ENCODE measurements around the gene CCDC134.
A peak's percentile ranks its signal among the peaks of the same experiment; 100 is the strongest.
"Not testable (repeated sequence)": the region's sequence is repeated elsewhere in the genome, so short reads cannot be mapped to it uniquely, and the experiment has no call there.

The CCDC134 gene

DNA sequence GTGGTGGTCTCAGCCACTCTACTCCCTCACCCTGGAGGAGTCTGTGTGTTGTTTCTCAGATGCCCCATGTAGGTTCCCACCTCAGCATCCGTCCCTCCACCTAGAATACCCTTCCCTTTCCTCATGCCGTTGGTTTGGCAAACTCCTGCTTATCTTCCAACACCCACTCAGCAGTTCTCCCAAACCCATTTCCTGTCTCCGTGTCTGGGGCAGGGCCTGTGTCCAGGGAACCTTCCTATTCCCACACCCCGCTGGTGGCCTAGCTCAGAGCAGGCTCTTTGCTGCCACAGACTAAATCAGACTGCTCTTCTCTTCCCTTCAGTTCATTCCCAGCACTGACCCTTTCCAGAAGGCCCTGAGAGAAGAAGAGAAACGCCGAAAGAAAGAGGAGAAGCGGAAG lies 24.9 kb downstream of the CCDC134 start:
- DNase-seq: no peak

DNA sequence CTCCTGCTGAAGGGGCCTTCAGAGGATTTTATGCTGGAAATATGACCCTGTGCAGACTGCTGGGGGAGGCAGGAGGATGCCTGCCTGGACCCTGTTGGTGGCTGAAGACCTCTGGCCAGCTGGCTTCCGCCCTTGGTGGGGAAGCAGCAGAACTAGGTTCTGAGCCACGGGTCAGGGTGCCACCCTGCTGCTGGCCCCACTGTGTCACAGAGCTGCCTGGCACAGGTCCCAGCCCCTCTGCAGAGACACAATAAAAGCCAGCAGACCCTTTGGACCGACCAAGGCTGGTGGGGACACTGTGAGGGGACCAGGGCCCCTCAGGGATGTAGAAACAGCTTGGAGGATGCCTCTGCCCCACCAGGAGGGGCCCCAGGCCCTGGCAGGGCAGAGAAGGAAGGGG lies 25.5 kb downstream of the CCDC134 start:
- DNase-seq: no peak

GRCh38 chr22:41826430-41827383 lies 26.2 kb downstream of the CCDC134 start:
- DNase-seq: no peak

DNA sequence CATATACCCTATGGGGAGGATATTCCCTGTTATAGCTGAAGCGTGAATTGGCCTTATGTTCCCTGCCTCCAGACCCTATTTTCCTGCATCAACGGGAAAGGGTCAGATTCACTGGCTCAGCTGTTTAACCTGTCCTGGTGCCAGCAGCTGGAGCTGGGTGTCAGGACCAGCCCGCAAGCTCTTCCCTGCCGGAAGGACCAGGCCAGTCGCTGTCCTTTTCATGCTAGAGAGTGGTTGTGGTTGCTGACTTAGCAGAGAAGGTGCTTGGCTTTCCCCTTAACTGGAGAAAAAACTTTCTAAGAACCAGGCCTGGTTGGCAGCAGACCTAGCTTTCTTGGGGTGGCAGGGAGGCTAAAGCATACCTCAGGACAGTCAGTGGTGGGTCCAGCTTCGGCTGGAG lies 27.2 kb downstream of the CCDC134 start:
- DNase-seq: no peak

DNA sequence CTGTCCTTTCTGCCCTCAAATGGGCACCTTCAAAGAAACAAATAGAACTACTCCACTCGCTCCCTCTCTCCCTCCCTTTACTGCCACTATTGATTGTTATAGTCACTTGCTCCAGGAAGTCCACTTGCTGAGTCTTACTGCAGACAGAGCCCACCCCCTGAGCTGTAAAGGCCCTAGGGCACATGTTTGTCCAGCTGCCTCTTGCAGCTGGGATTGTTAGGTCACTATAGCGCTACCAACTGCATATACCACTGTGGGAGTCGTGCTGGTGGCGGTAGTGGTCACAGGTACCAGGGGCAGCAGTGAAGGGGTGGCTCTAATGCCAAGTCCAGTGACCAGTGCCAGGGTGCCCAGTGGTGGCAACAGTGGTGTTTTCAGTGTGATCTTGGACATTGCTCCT lies 28.0 kb downstream of the CCDC134 start:
- DNase-seq: no peak

DNA sequence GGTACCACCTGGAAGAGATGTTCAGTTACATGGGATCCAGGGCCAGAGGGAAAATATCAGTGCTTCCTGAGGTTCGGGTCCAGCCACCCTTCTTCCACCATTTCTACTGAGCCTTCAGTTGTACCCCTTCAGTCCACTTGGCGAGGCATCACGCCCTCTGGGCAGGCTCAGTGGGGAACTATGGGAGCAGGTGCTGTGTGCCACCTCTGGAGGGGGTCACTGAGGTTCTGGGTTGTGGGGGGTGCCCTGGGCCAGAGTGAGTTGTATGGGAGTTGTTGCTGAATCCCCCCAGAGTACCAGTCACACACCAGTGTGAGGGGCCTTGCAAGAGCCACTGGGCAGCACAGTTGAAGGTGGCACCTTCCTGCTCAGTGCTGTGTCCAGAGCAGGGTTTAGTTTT lies 29.7 kb downstream of the CCDC134 start:
- no peak for DNase-seq

- no peak for DNase-seq
Observed at GRCh38 chr22:41831383-41831782, 30.9 kb downstream of the CCDC134 start.

DNA sequence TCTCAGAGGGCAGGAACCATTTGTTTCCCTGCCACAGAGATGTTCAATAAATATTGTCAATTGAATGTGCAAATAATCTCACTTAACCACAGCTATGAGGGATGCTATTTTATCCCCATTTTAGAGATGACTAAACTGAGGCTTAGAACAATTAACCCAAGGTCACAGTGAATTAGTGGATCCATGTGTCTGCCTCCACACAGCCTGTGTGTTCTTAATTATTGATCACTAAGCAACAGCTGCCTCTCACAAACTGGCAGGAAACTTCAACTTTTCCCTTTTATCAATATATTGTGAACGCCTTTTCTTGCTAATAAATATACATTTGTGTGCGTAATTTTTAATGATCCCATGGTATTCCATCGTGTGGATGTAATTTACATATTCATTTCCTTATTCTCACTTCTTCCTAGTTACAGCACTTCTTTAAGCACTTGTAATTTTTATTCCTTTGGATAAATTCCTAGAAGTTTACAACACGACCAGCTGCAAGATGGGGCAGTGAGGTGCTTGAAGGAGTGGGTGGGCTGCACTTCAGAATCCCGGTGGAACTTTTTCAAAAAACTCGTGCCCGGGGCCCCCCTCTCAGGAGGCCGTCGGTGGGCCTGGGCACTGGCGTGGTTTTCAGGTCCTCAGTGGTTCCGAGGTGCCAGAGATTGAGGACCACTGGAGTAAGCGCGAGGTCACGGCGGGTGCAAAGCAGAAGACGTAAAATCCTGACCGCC lies 31.5 kb downstream of the CCDC134 start:
- DNase-seq: no peak

DNA sequence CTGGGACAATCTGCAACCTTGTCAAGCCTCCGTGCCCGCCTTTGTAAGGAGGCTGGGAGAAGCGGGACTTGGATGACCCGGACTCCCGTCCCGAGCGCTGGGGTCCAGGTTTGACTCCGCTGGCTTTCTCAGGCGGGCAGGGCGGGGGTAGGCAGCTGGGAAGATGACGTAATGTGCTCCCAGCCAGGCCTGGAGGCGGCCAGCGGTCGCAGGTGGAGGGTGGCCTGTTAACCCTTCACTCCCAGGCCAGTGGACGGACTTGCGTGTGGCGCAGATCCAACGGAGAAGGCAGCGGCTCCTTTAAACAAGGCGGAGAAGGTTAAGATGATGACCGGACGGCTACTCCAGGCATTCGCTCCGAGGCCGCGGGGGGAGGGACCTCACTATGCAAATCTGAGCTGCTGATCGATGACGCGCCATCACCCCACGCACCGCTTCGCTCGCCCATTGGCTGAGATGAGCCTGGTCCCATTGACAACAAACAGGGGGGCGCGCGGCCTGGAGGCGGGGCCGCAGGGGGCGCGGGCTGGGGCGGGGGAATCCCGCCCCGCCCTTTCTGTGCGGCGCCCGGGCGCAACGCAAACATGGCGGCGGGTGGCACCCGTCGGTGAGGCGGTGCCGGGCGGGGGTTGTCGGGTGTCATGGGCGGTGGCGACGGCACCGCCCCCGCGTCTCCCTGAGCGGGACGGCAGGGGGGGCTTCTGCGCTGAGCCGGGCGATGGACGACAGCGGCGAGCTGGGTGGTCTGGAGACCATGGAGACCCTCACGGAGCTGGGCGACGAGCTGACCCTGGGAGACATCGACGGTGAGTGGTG lies 32.3 kb downstream of the CCDC134 start, which contains the start of gene SREBF2:
TSS of gene SREBF2 (plus strand) at position 553 of the 816 bp plus-strand sequence. CDS start at position 719, 166 bp downstream.
- peak; percentile 100 for DNase-seq

GRCh38 chr22:41833369-41834004 lies 33.0 kb downstream of the CCDC134 start:
- no peak for DNase-seq

- no peak for DNase-seq
Observed at GRCh38 chr22:41834005-41834944, 33.8 kb downstream of the CCDC134 start.

DNA sequence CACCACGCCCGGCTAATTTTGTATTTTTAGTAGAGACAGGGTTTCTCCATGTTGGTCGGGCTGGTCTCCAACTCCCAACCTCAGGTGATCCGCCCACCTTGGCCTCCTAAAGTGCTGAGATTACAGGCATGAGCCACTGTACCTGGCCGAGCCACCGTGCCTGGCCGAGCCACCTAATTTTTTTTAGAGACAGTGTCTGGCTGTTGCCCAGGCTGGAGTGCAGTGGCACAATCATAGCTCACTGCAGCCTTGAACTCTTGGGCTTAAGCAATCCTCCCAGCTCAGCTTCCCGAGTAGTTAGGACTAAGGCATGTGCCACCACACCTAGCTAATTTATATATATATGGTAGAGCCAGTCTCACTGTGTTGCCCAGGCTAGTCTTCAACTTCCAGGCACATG lies 35.0 kb downstream of the CCDC134 start:
- not testable (repeated sequence) for DNase-seq

- DNase-seq: no peak
Observed at GRCh38 chr22:41836551-41836950, 36.1 kb downstream of the CCDC134 start.

GRCh38 chr22:41838842-41839618 lies 38.6 kb downstream of the CCDC134 start:
- DNase-seq: no peak

DNA sequence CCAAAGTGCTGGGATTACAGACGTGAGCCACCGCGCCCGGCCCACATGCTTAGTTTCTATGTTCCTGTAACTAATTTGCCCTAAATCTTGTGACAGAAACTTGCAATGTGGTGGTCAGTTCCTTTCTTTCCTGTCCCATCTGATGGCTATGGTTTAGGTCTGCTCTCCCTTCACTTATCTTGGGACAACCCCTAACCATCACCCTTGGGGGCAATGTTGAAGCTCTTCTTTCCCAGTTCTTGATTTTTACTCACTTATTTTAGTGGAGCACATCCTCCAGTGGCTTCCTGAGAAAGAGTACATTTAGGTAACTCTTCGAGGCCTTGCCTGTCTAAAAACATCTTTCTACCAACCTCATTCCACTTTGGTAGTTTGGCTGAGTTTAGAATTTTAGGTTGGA lies 39.7 kb downstream of the CCDC134 start:
- DNase-seq: no peak

DNA sequence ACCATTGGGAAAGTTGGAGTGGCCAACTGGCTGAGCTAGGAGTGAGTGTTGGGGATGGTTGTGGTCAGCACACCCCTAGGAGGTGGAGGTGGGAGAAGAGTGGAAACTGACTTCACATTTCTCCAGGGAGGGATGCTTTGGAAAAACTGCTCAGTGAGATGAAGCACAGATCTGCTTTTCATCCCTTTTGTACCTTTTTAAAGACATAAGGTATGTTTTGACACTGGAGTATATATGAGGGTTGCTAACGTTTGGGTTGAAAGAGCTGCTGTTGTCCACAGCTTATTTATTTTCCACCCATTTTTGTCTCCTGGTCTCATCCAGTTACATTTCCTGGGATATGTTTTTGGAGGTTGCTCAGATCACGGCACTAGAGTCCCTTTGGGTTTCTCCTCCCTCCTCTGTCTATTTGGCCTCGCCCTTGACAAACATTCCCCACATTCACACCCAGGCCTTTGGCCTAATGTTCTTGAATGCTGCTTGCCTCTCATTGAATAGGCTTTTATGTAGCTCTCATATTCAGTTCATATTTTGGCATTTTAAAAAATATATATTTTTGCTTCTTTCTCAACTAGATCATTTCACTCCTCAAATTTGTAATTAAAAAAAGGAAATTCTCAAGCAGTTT lies 40.7 kb downstream of the CCDC134 start:
- DNase-seq: no peak

DNA sequence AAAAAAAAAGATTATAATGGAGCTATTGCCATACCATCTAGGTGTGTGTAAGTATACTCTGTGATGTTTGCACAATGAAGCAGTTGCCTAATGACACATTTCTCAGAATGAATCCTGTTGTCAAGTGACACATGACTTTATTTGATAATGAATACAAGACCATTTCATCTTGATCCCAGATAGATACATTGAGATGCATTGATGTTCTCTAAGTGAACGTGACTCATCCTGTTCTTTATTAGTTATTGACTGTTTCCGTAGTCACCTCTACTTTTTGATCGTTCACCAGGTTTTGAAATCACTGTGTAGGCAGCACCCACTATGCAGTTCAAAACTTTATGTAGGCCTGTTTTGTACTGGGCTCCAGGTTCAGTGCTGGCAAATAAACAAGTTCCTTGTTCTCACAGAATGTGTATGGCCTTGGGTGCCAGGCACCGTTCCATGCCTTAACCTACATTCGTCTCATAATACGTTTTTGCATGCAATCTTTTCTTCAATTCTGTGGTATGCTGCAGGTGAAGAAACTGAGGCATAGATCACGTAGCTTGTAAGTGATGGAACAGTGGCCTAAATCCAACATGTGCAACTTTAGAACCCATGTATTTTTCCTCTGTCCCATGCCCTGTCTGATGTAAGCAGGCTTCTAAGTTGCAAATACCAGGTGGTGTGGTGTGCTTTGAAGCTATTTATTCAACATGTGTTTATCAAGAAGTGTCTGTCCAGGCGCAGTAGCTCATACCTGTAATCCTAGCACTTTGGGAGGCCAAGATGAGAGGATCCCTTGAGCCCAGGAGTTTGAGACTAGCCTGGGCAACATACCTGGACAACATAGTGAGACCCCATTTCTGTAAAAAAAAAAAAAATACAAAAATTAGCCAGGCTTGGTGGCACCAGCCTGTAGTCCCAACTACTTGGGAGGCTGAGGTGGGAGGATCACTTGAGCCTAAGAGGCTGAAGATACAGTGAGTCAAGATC lies 42.8 kb downstream of the CCDC134 start:
- DNase-seq: no peak

- no peak for DNase-seq
Observed at GRCh38 chr22:41844036-41844435, 43.6 kb downstream of the CCDC134 start.

DNA sequence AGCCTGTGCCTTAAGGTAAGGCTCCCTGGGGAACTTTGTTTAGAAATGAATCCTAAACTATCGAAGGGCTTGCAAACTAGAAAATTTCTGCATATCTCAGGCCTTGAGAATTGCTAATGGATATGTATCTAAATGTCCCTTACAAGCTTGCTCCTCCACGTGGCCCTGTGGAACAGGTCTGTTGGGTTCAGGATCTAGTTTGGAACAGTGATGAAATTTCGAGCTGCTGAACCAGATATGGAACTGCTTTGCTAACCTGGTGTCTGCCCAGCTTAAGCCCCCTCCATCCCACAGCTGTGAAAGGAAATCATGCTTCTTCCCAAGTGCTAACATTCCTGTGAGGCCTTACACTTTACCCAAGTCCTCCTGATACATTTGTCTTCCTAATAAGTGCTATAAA lies 44.0 kb downstream of the CCDC134 start:
- no peak for DNase-seq
